CD4-positive, alpha-beta T cell treated with Interleukin-17A for 4 hours (primary cell): ENCODE results near the gene ITSN1.
"Not testable (repeated sequence)": the region's sequence is repeated elsewhere in the genome, so short reads cannot be mapped to it uniquely, and the experiment has no call there.

Experiments
- DNase-seq: peaks from one replicate; pipeline ENCODE4 v3.0.0-alpha.2; 2020; ENCODE audit warnings: mixed read lengths

The ITSN1 gene

GRCh38 chr21:33901412-33902288 is 259.3 kb downstream of the ITSN1 start:
- no peak for DNase-seq

DNA sequence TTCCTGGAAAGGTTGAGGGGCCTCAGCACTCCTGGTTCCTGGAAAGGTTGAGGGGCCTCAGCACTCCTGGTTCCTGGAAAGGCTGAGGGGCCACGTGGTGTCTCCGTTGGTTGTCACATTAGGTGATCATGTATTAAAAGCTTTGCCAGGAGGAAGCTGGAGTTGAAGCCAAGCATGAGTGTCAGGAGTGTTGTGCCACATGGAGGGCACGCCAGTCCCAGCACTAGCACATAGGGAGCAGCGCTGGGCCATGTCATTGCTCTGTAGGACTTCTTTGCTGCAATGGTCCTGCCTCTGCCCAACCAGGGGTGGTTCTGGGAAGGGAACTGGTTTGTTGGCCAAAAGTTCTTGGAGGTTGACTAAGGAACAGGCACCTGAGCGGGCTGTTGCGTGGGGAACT is 260.0 kb downstream of the ITSN1 start:
- no peak for DNase-seq

- no peak for DNase-seq
These were observed 261.7 kb downstream of the ITSN1 start for GRCh38 chr21:33904041-33904440.

DNA sequence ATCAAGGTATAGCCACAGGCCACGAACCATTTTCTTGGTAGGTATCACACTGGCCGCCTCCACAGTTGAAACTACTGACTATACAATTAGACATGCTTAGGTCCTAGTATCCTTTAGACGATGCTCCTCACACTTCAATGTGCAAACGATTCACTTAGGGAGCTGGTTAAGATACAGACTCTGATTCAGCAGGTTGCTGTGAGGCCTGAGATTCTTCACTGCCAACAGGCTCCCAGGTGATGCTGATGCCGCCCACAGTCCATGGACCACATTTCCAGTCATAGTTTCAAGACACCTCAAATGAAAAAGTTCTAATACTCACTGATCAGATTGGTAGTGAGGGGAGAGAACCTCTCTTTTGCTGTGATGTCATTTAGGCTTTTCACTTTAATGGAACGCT is 266.5 kb downstream of the ITSN1 start:
- no peak for DNase-seq

GRCh38 chr21:33909756-33910155 is 267.5 kb downstream of the ITSN1 start:
- DNase-seq: no peak

DNA sequence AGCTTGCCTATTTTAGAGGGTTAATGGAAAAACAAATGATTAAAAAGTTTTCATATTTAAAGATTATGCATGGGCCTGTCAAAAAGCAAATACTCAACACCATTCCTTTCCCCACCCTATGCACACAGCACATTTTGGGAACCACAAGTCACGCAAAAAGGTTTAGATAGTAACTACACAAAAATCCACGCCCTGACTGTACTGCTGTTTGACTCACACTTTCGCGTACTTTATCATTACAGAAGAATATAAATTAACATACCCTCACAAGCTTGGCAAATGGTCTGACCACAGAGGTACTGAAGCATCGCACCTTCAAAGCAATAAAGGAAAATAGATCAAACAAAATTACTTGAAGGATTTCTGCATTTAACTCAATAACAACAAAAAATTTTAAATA is 271.9 kb downstream of the ITSN1 start:
- no peak for DNase-seq

DNA sequence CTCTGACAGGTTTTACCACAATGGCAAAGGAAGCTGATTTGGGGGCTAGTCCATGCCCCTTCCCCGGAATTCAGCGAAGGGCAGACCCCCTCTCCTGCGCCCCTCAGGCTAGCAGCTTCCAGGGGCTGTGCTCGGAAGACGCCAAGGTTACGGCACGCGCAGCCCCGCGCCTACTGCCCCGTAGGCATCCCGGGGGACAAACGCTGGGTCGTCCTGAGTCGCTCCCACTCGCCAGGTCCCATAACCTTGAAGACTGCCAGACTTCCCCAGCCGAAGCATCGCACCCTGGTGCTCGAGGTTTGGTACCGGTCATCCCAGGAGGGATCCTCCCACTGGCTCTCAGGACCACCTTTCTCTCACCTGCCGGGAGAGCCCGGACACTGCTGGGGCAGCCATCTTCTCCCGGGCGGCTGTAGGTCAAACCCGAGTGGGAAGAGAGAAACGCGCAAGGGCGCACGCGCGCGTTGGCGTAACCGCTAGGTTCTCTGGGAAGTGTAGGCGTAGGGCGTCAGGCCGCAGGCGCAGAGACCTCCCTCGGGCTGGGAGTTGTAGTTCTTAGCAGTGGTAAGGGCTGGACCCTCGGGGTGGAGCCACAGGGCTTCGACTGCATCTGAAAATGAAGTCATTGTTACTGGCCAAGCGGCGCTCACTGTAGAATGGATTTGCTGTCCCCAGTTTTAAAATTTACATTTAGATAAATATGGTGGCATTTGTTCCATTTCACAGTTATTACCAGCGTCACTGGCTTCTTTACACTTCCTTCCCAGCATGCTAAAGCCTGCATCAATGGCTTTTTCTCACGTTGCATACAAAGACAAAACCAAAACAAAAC is 273.3 kb downstream of the ITSN1 start, which contains the start of gene ATP5PO:
ATP5PO (minus strand) TSS at position 437 of the 832 bp plus-strand sequence; CDS start at position 396, 41 bp downstream.
- DNase-seq: peak; percentile 98

- no peak for DNase-seq
These were observed 273.9 kb downstream of the ITSN1 start for GRCh38 chr21:33916200-33916567.

- DNase-seq: no peak
These were observed 275.1 kb downstream of the ITSN1 start for GRCh38 chr21:33917421-33917820.

DNA sequence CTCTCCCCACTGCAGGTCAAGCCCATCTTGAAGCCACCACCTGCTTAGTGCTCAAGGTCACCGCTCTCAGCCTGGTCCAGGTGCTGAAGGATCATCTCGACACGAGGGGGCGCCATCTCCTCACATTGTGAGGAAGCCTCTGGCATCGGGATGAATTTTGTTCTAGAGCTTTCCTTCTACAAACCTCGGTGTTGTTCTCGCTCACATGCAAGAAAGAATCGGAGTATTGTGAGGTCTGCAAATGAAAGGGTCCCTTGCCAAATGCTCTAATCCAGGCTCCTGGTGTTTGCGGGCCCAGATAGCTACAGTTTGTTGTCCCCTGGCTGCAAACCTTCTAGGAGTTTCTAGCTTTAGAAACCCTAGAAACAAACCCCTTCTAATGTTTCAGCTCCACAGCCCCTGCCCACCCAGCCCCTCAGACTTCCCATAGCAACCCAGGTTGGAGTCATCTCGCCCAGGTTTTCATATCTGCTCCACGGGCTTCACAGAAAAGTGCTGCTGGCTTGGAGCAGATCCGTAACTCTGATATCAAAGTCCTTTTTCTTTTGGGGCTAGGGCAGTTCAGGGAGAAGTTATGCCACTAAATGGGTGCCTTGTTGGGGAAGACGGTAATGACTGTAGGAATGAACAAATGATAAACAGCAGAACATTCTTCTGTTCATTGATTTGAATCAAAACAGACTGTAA is 281.9 kb downstream of the ITSN1 start:
- peak; percentile 98 for DNase-seq

- DNase-seq: no peak
These were observed 282.4 kb downstream of the ITSN1 start for GRCh38 chr21:33924766-33925100.

DNA sequence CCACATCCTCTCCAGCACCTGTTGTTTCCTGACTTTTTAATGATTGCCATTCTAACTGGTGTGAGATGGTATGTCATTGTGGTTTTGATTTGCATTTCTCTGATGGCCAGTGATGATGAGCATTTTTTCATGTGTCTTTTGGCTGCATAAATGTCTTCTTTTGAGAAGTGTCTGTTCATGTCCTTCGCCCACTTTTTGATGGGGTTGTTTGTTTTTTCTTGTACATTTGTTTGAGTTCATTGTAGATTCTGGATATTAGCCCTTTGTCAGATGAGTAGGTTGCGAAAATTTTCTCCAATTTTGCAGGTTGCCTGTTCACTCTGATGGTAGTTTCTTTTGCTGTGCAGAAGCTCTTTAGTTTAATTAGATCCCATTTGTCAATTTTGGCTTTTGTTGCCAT is 283.9 kb downstream of the ITSN1 start:
- DNase-seq: not testable (repeated sequence)

- peak; percentile 81 for DNase-seq
These were observed 288.9 kb downstream of the ITSN1 start for GRCh38 chr21:33931052-33931798.

DNA sequence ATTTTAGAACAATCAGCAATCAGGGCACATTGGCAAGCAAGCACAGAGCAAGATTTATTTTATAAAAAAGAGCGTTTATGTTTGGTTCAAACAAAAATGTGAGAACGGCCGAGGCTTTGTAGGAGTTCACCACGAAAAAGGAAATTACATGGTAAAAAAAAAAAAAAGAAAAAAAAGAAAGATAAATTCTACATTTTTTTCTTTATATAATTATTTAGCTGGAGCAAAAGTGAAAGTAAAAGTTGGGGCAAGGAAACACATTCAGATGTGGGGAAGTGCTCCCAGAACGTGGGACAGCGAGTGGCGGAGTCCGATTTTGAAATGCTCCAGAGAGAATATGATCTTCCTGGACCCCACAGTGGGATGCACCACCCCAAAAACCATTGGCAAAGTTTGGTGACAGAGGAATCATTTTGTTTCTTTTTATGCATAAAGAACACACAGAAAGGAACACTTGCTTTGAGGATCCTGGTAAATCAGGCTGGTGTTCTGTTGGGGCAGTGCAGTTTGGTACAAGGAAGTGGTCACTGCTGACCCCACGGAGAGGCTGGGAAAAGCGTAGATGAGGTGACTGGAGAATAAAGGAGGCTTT is 289.6 kb downstream of the ITSN1 start:
- peak; percentile 51 for DNase-seq

GRCh38 chr21:33932731-33933130 is 290.4 kb downstream of the ITSN1 start:
- DNase-seq: peak; percentile 36

GRCh38 chr21:33936301-33937038 is 294.2 kb downstream of the ITSN1 start:
- peak; percentile 88 for DNase-seq

GRCh38 chr21:33937146-33937545 is 294.8 kb downstream of the ITSN1 start:
- DNase-seq: peak; percentile 35

DNA sequence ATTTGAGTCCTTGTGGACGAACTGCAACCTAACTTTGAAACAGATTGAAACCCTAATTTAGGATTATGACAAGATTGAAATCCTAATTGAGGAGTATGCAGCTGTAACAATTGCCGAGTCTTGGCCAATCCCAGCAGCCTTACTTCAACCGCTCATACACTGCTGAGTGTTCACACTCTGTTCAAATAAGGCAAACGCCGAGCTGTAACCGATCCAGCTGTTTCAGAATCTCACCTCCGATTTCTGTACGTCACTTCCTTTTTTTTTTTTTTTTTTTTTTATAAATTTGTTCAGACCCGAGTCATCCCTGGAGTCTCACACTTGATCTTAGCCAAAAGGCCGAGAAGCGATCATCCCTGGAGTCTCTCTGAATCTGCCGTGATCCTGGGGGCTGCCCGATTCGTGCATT is 295.6 kb downstream of the ITSN1 start:
- DNase-seq: peak; percentile 54

GRCh38 chr21:33938381-33938780 is 296.1 kb downstream of the ITSN1 start:
- no peak for DNase-seq

- DNase-seq: no peak
These were observed 296.9 kb downstream of the ITSN1 start for GRCh38 chr21:33939226-33939625.

- DNase-seq: no peak
These were observed 298.0 kb downstream of the ITSN1 start for GRCh38 chr21:33940164-33940880.
